T-helper 1 cell treated with Interleukin-12 subunit alpha and Interleukin-12 subunit beta and Interleukin-4 antibody, amounts not matched to agents 30 μg/mL and 1 μg/mL, for 36 hours (primary cell): Measurements from ENCODE around the gene NBEA.

Experiments
- H3K27ac Mint-ChIP-seq: one replicate; pipeline ENCODE4 v1.8.0; 2021; ENCODE audit warnings: mild to moderate bottlenecking, mixed read lengths
- H3K27me3 Mint-ChIP-seq: one replicate; pipeline ENCODE4 v1.8.0; 2021; ENCODE audit warnings: low read depth, mixed read lengths
- H3K36me3 Mint-ChIP-seq: one replicate; pipeline ENCODE4 v1.8.0; 2021; ENCODE audit warnings: low read depth, mixed read lengths
- H3K4me1 Mint-ChIP-seq: one replicate; pipeline ENCODE4 v1.8.0; 2021; ENCODE audit warnings: low read depth, mixed read lengths
- H3K4me3 Mint-ChIP-seq: one replicate; pipeline ENCODE4 v1.8.0; 2021; ENCODE audit warnings: mild to moderate bottlenecking, moderate library complexity, mixed read lengths
- H3K9me3 Mint-ChIP-seq: one replicate; pipeline ENCODE4 v1.8.0; 2021; ENCODE audit warnings: mixed read lengths

NBEA gene

GRCh38 chr13:35714121-35714520, 772.1 kb downstream of the NBEA start:
- no peak overlapping the region for H3K4me3 Mint-ChIP-seq

GRCh38 chr13:35714588-35715377, 772.7 kb downstream of the NBEA start:
- Mint-ChIP-seq H3K27ac (no peak overlapping the region), H3K9me3 (no peaks in the 10 kb centered on the region), H3K27me3 (no peaks in the 10 kb centered on the region), H3K4me1 (no peaks in the 10 kb centered on the region), H3K36me3 (no peaks in the 10 kb centered on the region), H3K4me3 (no peak overlapping the region)

More at GRCh38 chr13:35714121-35714520, 772.1 kb downstream of the NBEA start:
- no peaks in the 10 kb centered on the region for H3K36me3 Mint-ChIP-seq
- H3K27ac Mint-ChIP-seq: no peak overlapping the region
- H3K4me1 Mint-ChIP-seq: no peaks in the 10 kb centered on the region
- H3K27me3 Mint-ChIP-seq: no peaks in the 10 kb centered on the region
- H3K9me3 Mint-ChIP-seq: no peaks in the 10 kb centered on the region

- Mint-ChIP-seq H3K36me3 (no peaks in the 10 kb centered on the region), H3K4me1 (no peaks in the 10 kb centered on the region), H3K4me3 (no peak overlapping the region), H3K27me3 (no peaks in the 10 kb centered on the region), H3K9me3 (no peaks in the 10 kb centered on the region), H3K27ac (no peak overlapping the region)
Observed at GRCh38 chr13:35716186-35716585, 774.1 kb downstream of the NBEA start.

- H3K4me1 Mint-ChIP-seq: no peaks in the 10 kb centered on the region
- H3K4me3 Mint-ChIP-seq: no peak overlapping the region
- H3K9me3 Mint-ChIP-seq: no peaks in the 10 kb centered on the region
- H3K36me3 Mint-ChIP-seq: no peaks in the 10 kb centered on the region
- no peaks in the 10 kb centered on the region for H3K27me3 Mint-ChIP-seq
- H3K27ac Mint-ChIP-seq: no peak overlapping the region
Observed at GRCh38 chr13:35716729-35717128, 774.7 kb downstream of the NBEA start.

- Mint-ChIP-seq H3K36me3 (no peaks in the 10 kb centered on the region), H3K9me3 (no peaks in the 10 kb centered on the region), H3K4me3 (no peak overlapping the region), H3K4me1 (no peaks in the 10 kb centered on the region), H3K27ac (no peak overlapping the region), H3K27me3 (peaks cover 5% of the 10 kb centered on the region)
Observed at GRCh38 chr13:35718084-35718483, 776.0 kb downstream of the NBEA start.

- Mint-ChIP-seq H3K4me3 (no peak overlapping the region), H3K9me3 (no peaks in the 10 kb centered on the region), H3K27me3 (peaks cover 13% of the 10 kb centered on the region), H3K36me3 (no peaks in the 10 kb centered on the region), H3K27ac (no peak overlapping the region), H3K4me1 (no peaks in the 10 kb centered on the region)
Observed at GRCh38 chr13:35720290-35720689, 778.2 kb downstream of the NBEA start.

- no peak overlapping the region for H3K4me3 Mint-ChIP-seq
- H3K27me3 Mint-ChIP-seq: peaks cover 13% of the 10 kb centered on the region
- no peak overlapping the region for H3K27ac Mint-ChIP-seq
- H3K4me1 Mint-ChIP-seq: no peaks in the 10 kb centered on the region
- H3K36me3 Mint-ChIP-seq: no peaks in the 10 kb centered on the region
- no peaks in the 10 kb centered on the region for H3K9me3 Mint-ChIP-seq
Observed at GRCh38 chr13:35720690-35721554, 778.9 kb downstream of the NBEA start.
